ENCODE results near the gene FCHSD2. TPM values are rescaled to one million over a fixed set of nuclear protein-coding genes. Genes with fewer than 3 reads are reported as not detected.
"Not testable (repeated sequence)": the region's sequence is repeated elsewhere in the genome, so short reads cannot be mapped to it uniquely, and the experiment has no call there.

Gene FCHSD2
- total RNA-seq, 1 donor from 2014 or later, result 13.1 TPM

DNA sequence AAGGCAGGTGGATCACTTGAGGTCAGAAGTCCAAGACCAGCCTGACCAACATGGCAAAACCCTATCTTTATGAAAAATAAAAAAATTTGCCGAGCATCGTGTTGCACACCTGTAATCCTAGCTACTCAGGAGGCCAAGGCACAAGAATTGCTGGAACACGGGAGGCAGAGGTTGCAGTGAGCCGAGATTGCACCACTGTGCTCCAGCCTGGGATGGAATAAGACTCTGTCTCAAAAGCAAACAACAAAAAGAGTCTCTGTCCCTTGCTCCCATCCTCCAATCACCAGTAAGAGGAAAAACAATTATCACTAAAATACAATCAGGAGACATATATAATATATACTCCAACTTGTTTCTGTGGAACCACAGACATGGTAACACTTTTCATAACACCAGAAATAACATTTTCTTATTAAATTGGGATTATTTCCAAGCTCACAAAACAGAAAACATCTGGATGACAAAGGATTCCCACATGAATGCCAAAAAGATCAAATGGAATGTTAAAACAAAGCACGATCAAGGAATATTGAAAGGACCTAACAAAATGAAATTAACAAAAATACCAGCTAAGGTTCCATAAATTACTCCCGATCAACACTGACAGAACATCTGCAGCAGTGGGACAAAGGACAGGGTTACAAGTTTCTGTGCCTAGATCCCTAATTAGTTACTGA lies 15.2 kb downstream of the FCHSD2 start:
- no peak for DNase-seq (ENCODE audit: low read depth)

DNA sequence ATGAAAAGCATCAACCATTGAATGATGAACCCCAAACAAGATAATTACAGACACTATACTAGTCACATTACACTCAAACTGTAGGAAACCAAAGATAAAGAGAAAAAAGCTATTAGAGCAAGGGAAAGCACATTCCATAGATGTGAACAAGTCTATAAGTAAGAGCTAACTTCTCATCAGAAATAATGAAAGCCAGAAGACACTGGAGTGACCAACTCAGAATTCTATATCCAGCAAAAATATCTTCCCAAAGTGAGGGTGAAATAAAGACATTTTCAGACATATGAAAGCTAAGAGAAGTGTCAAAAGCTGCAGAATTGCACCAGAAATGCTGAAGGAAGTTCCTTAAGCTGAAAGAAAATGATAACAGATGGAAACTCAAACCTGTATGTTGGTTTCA lies 17.3 kb downstream of the FCHSD2 start:
- no peak for DNase-seq (ENCODE audit: low read depth)

DNA sequence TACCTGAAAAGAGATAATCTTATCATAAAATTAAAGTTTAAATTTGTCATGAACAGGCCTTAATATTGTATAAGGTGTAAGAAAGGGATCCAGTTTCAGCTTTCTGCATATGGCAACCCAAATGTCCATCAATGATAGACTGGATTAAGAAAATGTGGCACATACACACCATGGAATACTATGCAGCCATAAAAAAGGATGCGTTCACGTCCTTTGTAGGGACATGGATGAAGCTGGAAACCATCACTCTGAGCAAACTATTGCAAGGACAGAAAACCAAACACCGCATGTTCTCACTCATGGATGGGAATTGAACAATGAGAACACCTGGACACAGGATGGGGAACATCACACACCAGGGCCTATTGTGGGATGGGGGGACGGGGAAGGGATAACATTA lies 18.2 kb downstream of the FCHSD2 start:
- not testable (repeated sequence) for DNase-seq (ENCODE audit: low read depth)

DNA sequence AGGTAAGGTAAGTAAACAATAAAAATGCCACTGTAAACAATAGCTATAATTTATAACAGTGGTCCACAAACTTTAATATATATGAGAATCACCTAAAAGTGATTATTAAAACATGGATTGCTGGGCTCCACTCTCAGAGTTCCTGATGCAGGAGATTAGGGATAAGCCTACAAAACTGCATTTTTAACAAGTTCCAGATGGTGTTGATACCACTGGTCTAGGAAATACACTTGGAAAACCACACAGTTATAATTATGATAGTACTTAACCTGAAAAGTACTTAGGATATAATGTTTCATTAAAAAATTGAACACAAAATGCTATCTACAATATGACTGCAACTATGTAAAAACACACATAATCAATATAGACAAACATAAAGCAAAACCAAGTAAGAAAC lies 20.4 kb downstream of the FCHSD2 start:
- DNase-seq (ENCODE audit: low read depth), result no peak

DNA sequence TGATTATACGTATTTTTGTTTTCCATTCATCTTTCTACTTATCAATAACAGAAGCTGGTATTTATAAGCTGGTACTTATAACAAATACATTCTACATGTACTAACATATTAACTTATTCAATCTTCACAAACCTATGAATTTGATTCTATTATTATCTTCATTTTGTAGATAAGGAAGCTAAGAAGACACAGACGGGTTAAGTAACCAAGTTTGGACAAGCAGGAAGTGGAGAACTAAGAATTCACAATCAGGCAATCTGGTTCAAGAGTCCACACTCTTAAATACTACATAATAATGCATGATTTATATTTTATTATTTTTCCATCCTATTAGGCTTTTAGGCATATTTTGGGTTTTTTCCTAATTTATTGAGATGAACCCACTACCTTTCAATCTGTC lies 25.0 kb downstream of the FCHSD2 start:
- no peak for DNase-seq (ENCODE audit: low read depth)

DNA sequence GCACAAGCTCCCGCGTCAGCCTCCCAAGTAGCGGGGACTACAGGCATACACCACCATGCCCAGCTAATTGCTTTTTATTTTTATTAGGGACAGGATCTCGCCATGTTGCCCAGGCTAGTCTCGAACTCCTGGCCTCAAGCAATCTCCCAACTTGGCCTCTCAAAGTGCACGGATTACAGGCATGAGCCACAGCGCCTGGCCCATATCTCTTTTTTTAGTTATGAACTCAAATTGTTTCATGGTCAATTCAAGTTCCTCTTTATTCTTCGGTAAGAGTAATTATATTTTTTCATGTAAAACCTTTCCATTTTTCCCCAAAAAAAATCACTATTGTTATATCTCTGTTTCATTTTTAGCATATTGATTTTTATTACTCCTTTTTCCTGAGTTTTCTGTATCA lies 25.5 kb downstream of the FCHSD2 start:
- no peak for DNase-seq (ENCODE audit: low read depth)

DNA sequence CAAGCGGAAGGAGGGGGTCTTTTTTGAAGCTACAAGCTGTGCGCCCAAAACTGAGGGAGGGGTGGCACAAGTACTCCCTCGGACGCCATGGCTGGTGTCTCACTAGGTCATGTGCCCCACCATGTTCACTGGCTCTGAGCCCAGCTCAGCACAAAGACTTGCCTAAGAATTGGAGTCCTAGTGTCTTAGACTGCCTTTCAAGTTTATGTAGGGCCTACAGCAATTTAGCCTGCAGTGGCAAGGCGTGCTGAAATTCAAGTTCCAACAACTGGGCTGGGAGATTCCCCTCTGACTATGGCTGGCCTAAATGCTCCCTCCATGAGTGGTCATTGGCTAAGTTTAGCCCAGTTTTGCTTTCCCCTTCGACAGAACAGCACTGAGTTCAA lies 27.3 kb downstream of the FCHSD2 start:
- peak; percentile 9 for DNase-seq (ENCODE audit: low read depth)

DNA sequence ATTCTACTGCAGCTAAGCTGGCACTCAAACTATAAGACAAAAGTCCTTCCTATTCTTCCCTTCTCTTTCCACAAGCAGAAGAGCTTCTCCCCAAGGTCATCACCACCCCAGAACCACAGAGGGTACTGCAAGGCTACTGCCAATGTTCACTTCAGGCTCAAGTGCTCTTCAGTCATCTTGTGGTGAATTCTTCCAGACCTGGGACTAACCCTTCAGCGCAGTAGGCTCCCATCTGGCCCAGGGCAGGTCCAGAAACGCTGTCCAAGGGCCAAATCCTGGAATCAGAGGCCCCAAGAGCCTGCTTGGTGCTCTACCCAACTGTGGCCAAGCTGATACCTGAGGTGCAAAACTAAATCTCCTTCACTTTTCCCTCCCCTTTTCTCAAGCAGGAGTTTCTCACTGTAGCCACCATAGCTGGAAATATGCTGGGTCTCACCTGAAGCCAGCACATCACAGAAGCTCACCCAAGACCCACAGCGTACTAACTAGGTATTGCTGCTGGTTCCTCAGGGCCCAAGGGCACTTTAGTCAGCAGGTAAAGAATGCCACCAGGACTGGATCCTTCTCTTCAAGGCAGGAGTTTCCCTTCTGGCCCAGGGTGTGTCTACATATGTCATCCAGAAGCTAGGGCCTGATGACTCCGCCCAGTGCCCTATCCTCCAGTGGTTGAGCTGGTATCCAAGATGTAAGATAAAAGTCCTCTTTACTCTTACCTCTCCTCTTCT lies 27.8 kb downstream of the FCHSD2 start:
- DNase-seq (ENCODE audit: low read depth), result no peak

DNA sequence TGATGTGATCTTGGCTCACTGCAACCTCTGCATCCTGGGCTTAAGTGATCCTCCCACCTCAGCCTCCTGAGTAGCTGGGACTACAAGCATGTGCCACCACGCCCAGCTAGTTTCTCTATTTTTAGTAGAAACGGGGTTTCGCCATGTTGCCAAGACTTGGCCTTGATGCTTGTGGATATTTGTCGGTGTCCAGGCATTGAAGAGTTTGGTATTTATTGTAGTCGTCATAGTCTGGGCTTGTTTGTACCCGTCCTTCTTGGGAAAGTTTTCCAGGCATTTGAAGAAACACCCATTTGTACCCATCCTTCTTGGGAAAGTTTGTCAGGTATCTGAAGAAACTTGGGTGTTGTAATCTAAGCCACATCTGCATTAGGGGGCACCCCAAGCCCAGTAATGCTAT lies 28.7 kb downstream of the FCHSD2 start:
- no peak for DNase-seq (ENCODE audit: low read depth)

DNA sequence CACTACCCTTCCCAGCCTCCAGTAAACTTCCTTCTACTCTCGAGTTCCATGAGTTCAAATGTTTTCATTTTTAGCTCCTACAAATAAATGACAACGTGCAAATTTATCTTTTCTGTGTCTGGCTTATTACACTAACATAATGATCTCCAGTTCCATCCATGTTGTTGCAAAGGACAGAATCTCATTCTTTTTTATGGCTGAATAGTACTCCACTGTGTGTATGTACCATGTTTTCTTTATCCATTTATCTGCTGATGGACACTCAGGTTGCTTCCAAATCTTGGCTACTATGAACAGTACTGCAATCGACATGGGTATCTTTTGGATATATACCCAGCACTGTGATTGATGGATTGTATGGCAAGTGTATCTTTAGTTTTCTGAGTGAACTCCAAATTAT lies 34.5 kb downstream of the FCHSD2 start:
- no peak for DNase-seq (ENCODE audit: low read depth)

DNA sequence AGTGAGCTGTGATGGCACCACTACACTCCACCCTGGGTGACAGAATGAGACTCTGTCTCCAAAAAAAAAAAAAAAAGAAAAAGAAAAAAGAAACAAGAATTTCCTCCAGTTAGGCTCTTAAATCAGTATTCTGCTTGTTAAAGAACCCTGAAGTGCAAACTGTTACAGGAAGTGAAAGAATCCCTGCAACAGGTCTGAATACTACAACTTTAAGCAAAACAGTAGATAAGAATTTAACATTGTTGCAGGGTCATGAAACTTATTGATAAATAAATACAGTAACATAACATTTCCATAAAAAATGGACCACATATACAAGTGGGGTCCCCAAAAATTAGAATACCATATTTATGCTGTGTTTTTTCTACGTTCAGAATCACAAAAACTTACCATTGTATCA lies 35.8 kb downstream of the FCHSD2 start:
- DNase-seq (ENCODE audit: low read depth), result no peak

DNA sequence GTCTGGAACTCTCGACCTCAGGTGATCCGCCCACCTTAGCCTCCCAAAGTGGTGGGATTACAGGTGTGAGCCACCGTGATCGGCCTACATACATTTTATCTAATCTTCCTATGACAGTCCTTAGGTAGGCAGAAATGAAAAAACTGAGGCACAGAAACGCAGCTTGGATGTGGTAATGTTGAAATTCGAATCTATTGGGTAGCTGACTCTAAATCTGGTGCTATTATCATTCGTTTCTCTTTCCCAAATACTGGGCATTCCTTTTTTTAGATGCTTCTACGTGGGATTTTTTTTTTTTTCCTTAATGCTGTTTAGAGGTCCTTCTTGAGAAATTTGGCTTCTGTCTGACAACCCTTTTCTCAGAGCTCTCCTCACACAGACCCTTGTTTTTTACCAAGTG lies 41.5 kb downstream of the FCHSD2 start:
- DNase-seq (ENCODE audit: low read depth), result no peak

DNA sequence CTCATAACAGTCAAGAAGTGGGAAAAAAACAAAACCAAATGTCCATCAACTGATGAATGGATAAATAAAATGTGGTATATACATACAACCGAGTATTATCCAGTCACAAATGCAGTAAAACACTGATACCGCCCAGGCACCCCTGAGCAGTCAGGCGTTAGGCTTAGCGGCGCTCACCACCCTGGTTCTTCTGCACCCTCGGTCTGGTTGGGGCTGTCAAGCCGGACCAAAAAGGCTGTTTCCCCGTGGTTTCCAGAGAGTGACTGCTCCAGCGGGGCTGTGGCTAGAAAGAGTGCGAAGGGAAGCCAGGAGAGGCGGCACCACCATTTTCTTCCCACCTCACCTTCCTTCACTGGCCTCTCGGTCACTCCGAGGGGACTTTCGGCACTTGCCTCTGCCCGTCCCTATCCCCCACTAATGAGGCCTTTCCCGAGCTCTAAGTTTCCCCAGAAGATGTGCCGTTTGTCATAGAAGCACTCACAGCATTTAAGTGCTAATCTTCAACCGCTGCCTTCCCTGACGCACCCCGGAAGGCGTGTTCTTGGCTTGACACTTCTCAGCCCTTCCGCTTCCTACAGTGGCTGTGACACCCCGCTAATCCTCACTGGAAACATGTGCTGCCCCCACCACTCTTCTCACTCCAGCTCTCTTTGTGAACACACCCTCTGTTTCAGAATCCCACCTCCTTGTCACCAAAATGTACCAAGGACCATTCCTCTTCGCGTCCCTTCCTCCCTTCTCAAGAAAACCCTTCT lies 42.4 kb downstream of the FCHSD2 start:
- DNase-seq (ENCODE audit: low read depth), result no peak

DNA sequence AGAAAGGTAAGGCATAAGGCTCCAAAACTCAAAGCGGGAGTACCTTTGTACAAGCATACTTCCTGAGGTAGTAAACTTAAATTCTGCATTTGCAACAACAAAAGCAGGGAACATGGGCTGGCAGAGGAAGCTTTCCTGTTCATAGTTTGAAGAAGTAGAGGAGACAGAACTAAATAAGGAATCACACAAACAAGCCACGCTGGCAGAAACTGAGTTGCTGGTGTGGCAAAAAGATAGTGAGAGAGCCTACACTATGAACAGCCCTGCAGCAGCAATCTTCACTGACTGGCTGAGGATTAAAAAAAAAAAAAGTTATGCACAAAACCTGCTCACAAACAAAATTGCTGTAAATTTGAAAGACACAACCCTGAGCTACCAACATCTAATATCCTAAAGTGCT lies 46.5 kb downstream of the FCHSD2 start:
- no peak for DNase-seq (ENCODE audit: low read depth)

DNA sequence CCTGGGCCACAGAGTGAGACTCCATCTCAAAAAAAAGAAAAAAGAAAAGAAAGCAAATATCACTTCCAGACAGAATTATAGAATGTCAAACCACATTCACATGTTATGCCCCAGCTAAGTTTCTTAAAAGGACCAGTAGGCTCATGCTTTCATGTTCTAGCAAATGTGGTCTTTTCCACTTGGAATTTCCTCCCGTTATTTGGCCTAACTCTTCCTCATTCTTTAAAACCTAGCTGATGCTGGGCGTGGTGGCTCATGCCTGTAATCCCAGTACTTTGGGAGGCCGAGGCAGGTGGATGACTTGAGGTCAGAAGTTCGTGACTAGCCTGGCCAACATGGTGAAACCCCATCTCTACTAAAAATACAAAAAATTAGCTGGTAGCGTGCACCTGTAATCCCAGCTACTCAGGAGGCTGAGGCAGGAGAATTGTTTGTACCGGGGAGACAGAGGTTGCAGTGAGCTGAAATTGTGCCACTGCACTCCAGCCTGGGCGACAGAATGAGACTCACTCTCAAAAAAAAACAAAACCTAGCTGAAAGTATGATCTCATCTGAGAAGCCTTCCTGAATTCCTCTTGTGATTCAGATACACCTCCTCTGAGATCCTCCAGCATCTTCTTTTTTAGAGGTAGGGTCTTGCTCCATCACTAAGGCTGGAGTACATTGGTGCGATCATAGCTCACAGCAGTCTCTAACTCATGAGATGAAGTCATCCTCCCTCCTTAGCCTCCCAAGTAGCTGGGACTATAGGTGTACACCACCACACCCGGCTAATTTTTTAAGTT lies 50.4 kb downstream of the FCHSD2 start:
- DNase-seq (ENCODE audit: low read depth), result no peak

DNA sequence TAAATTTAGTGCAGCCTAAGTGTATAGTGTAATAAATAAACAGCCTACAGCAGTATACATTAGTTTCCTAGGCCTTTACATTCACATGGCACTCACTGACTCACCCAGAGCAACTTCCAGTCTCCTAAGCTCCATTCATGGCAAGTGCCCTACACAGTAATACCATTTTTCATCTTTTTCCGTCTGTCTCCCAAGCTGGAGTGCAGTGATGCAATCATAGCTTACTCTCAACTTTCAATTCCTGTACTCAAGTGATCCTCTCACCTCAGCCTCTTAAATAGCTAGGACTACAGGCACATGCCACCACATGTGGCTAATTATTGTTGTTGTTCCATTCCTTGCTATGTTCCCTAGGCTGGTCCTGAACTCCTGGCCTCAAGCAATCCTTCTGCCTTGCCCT lies 54.4 kb downstream of the FCHSD2 start:
- DNase-seq (ENCODE audit: low read depth), result no peak

DNA sequence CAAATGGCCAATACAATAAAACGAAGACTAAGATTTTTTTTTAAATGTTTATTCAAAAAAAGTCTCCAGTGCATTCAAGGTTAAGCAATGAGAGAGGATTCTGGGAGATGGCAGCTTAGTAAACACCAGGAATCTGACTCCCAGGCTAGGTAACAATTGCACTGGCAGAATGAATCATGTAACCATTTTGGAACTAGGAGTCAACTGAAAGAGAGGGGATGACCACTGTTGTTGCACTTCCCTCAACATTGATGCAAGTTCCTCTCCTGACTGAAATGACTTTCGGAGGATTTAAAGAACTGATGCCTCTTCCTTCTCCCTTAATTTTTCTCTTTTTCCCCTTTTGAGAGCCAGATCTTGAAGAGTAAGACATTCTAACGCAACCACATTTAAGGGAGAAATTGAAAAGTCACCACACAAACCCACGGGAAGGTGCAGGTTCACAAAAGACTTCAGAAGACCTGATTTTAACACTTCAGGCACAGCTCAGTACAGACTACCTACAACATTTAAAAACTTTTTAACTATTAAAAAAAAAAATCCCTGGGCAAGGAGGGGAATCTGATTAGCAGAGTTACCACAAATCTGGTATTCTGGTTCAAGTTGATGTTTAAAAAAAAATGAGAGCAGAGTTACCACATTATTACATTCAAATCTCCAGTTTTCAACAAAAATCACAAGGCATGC lies 56.8 kb downstream of the FCHSD2 start:
- peak; percentile 88 for DNase-seq (ENCODE audit: low read depth)

DNA sequence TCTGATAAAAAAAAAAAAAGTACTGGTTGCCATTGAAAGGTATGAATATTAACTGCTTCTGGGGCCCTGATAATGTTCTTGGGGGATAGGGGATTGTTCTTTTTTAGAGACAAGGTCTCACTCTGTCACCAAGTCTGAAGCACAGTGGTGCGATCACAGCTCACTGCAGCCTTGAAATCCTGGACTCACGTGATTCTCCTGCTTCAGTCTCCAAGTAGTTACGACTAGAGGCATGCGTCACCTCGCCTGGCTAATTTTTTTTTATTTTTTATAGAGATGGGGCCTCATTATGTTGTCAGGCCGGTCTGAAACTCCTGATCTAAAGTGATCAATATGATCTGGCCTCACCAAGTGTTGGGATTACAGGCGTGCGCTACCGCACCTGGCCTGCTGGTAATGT lies 63.5 kb downstream of the FCHSD2 start:
- no peak for DNase-seq (ENCODE audit: low read depth)

DNA sequence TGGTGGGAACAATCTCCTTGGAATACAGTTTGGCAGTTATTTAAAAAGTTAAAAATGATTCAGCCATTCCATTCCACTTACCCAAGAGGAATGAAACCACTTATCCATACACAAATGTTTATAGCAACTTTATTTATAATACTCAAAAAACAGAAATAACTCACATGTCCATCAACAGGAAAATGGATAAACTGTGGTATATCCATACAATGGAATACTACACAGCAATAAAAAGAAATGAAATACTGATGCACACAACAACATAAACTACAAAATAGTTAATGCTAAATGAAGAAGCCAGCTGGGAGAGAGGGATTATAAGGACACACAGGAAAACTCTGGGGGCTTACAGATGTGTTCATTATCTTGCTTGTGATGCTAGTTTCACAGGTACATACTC lies 64.7 kb downstream of the FCHSD2 start:
- no peak for DNase-seq (ENCODE audit: low read depth)

DNA sequence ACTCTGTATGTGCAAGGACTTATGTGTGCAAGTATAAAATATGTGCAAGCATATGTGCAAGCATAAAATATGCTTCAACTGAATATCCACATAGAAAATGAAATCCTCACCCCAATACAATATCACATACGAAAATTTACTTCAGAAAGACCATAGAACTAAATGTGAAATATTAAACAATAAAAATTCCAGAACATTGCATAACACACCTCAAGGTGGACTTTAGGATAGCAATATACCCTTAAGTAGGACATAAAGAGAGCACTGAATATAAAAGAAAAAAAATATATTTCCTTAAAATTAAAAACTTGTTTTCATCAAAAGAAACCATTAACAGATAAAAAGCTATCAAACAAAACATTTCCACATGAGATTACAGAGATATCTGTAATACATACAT lies 67.8 kb downstream of the FCHSD2 start:
- no peak for DNase-seq (ENCODE audit: low read depth)

DNA sequence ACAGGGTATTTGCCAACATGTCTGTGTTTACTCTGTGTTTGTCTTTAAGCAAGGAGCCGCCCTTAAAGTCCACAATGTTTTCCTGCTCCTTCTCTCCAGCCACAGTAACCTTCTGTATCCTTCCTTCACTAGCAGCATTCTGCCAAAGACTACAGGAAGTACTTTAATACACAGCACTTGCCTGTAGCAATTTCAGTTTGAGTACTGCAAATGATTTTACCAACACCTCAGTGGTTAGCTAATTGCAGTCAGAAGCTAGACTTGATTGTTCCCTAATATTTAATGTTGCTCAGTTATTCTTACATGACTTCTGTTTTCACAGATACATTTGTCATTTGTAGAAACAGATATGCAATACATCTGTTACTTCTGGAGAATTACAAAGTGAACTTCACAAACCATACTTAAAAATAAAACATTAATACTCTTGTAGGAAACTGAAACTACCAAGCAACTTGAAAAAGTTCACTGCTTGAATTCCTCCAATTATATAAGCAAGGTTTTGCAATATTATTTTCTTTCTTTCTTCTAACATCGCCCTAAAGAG lies 69.1 kb downstream of the FCHSD2 start:
- DNase-seq (ENCODE audit: low read depth), result peak; percentile 20
